Measurements from ENCODE around the gene TMEM263.
"Not testable (repeated sequence)": the region's sequence is repeated elsewhere in the genome, so short reads cannot be mapped to it uniquely, and the experiment has no call there.

TMEM263 gene

GRCh38 chr12:106987846-106988245, 32.1 kb downstream of the TMEM263 start:
- no peak for DNase-seq

- no peak for DNase-seq
These were observed 39.0 kb downstream of the TMEM263 start for GRCh38 chr12:106994579-106995220.

DNA sequence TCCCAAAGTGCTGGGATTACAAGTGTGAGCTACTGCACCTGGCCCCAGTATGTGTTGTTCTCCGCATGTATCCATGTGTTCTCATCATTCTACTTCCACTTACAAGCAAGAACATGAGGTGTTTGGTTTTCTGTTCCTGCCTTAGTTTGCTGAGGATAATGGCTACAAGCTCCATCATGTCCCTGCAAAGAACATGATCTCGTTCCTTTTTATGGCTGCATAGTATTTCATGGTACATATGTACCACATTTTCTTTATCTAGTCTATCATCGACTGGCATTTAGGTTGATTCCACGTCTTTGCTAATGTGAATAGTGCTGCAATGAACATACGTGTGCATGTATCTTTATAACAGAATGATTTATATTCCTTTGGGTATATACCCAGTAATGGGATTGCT, 40.4 kb downstream of the TMEM263 start:
- not testable (repeated sequence) for DNase-seq

GRCh38 chr12:106997916-106998315, 42.2 kb downstream of the TMEM263 start:
- no peak for DNase-seq

DNA sequence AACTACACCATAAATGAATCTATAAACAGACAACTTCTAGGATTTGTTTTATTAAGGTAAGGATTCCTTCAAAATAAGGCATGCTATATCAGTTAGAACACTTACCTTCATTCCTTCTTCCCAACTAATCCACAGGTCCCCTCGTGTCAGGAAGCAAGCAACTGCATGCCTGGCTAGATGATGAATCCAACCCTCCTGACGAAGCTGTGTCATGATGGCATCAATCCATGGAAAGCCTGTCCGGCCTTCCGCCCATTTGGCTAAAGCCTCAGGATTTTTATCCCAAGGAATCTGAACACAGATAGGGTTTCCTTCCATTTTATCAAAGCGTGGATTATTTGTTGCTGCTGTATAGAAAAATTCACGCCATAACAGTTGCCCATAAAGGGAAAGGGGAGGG, 43.7 kb downstream of the TMEM263 start:
- DNase-seq, result no peak

DNA sequence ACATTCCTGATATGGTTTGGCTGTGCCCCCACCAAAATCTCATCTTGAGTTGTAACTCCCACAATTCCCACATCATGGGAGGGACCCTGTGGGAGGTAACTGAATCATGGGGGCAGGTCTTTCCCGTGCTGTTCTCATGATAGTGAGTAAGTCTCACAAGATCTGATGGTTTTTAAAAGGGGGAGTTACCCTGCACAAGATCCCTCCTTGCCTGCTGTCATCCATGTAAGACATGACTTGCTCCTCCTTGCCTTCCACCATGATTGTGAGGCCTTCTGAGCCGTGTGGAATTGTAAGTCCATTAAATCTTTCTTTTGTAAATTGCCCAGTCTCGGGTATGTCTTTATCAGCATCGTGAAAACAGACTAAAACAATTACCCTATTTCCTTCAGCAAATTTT, 47.0 kb downstream of the TMEM263 start:
- DNase-seq, result not testable (repeated sequence)

DNA sequence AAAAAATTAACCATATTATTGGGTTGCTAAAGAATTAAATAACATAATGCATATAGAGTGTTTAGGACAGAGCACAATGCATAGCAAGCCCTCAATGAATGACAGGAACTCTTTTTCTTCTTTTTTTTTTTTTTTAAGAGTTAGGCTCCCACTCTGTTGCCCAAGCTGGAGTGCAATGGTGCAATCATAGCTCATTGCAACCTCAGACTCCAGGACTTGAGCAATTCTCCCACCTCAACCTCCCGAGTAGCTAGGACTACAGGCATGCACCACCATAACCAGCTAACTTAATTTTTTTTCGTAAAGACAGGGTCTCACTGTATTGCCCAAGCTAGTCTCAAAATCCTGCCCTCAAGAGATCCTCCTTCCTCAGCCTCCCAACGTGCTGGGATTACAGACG, 51.7 kb downstream of the TMEM263 start:
- DNase-seq, result no peak

- no peak for DNase-seq
These were observed 55.8 kb downstream of the TMEM263 start for GRCh38 chr12:107011519-107011918.

GRCh38 chr12:107012736-107013425, 57.2 kb downstream of the TMEM263 start:
- DNase-seq, result no peak

GRCh38 chr12:107014055-107014454, 58.3 kb downstream of the TMEM263 start:
- no peak for DNase-seq

DNA sequence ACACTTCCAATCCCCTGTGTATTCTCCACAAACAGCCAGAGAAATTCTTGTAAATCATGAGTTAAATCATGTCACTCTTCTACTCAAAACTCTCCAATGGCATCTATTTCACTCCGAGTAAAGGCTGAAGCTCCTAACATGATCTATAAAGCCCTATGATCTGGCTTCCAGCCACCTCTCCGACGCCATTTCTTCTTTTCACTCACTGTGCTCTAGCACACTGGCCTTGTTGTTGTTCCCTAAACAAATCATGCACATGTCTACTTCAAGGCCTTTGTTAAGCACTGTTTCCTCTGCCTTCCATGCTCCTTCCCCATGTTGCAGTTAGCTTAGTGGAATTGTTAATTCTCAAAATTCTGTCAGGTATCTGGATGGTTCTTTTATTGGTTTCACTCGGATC, 61.3 kb downstream of the TMEM263 start:
- DNase-seq, result no peak

- DNase-seq, result no peak
These were observed 63.8 kb downstream of the TMEM263 start for GRCh38 chr12:107019546-107019945.

All from amniotic stem cell (primary cell).